NOMO-1 treated with dmso at 0.1 percent for 144 hours (cell line): ENCODE data around the gene SERP2.

Source experiments
- DNase-seq: peaks from one replicate; lab custom pipeline; 2025; ENCODE audit not compliant: unreplicated experiment; lab: John Stamatoyannopoulos, UW

SERP2 gene

DNA sequence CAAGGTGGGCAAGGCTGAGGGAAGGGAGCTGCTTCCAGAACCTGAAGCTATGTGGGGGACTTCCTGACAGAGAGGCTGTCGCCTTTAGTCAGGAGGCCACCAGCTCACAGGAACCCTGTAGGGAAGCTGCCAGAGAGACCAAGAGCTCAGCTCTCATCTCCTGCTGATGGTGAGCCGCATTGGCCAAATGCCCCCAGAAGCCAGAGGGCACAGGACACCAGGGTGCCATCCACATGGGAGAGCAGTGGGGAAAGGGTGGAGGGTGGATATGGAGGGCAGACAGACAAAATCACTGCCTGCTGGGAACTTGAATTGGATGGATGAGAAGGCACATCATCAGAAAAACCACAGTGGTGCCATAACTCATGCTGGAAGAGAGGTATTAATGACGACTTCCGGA is 36.0 kb downstream of the SERP2 start:
- no peak for DNase-seq

DNA sequence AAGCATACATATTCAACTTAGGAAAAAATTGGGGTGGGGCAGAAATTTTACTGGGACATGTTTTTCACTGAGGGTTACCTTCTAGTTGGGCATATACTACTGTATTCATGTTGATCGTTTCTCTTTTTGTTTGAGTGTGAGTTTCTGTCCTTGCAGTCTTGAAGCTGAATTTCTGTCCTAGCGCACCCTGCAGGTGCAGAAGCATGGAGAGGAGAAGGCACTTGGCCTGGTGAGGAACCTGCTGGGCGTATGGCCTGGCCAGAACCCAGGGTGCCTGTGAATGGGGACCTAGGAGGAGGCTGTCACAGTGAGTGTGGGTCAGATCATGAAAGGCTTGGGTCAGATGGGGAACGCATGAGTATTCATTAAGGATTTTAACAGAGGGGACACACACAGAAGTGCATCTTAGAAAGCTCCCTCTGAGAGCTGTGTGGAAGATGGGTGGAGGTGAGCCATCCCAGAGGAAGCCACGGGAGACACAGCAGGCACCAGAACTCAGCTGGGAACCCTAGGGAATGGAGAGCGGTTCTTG is 36.8 kb downstream of the SERP2 start:
- DNase-seq = no peak

DNA sequence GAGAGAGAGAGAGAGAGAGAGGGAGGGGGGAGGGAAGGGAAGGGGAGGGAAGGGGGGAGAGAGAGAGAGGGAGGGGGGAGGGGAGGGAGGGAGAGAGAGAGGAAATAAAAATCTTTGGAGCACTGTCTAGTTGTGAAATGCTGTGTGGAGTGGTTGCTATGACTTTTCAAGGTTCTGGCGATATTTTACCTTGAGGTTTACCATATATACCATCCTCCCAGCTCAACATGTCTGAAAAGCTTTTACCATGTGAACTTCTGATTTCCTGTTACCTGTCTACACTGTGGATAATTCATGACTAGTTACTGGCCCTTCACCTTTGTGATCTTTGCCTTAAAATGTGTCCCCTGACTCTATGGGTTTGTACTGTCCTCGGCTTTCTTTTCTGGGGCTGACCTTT is 38.2 kb downstream of the SERP2 start:
- no peak for DNase-seq

DNA sequence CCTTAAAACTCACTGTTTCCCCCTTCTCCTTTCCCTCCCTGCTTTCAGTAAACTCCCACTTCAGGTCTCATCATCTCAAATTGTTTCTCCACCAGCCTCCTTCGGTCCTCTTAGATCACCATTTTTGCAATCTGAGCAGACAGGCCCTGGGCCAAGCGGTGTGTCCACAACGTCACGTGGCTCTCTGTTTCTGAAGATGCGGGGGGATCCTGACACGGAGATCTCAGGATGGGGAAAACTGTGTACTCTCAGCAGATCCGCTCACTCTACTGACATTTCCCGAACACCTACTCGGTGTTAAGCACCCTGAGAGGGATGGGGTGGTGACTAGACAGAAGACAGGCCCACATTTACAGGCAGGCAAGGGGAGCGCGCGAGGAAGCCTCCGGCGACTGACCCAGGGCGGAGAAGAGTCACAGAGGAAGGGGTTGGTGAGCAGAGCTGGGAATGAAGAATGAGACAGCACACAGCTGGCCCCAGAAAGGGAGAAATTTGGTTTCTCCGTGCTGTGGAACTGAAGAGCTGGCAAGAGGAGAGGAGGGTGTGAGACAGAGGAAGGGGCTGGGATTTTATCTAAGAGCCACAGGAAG is 38.8 kb downstream of the SERP2 start:
- DNase-seq = no peak

DNA sequence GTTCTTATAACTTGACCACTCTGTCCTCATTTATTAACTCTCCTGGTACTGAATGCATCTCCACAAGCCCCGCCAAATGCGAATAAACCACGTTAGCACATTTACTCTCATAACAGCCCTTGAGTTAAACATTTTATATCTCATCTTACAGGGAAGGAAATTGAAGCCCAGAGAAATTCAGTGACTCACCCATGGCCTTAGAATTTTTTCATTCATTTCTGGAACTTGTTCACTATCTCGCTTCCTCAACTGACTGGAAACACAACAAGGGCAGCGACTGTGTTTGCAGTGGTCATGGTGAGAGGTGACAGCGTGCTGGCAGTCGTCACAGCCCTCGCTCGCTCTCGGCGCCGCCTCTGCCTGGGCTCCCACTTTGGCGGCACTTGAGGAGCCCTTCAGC is 39.5 kb downstream of the SERP2 start:
- DNase-seq = no peak

DNA sequence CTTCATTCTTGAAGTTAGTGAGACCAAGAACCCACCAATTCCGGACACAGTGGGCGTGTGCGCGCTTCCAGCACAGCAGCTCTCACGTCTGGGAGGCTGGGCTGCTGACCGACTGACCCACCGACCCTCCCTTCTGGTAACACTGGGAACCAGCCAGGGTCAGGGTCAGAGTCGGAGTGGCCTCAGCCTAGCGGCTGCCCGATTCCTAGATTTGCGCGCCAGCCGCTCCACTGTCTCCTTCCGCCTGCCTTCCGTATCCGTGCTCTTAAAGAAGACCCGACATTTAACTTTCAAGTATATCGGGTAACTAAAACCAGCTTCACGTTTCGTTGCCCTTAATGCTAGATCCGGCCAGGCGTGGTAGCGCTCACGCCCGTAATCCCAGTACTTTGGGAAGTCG is 41.1 kb downstream of the SERP2 start:
- DNase-seq = no peak

DNA sequence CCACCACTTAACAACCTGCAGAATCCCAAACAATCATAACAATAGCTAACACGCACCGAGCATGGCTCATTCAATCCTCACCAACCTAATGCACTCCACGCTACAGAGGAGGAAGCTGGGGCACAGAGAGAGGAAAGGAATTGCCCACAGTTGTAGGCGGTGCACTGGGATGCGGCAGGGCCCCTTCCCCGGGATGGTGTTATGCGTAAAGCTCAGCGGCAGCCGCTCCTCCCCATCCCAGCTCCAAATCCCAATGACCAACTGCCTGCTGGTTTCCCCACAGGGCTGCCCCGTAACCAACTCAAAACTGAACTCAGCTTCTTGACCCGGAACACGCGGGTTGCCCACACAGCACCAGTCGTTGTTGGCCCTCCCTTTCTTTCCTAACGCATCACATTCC is 42.2 kb downstream of the SERP2 start:
- no peak for DNase-seq

DNA sequence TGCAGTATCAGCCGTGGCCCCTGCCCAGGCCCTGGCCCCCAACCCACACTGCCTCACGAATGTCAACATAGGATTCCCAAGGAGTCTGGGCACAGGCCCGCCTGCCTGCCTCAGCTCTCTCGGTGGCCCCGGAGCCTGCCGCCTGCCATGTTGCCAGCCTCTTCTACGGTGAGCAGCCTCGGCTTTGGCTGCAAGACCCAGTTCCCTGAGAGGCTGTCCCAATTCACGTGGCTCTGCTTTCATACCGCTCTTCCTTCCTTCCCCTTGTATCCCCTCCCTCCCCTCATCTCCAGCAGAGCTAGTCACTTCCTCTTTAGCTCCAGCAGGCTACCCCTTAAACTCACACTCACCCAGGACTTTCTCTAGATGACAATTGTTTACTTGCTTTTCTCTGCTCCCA is 42.7 kb downstream of the SERP2 start:
- DNase-seq = peak; percentile 90

DNA sequence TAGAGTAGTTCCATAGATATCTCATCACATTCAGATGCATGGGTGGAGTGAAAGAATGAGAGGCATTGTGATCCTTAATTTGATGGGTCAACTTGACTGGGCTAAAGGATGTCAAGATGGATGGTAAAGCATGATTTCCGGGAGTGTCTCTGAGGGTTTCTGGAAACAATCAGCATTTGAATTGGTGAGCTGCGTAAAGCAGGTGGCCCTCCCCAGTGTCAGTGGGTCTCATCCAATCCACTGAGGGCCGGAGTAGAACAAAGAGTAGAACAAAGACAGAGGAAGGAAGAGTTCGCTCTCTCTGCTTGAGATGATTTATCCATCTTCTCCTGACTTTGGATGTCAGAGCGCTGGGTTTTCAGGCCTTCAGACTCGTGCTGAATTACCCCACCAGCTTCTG is 43.1 kb downstream of the SERP2 start:
- no peak for DNase-seq

DNA sequence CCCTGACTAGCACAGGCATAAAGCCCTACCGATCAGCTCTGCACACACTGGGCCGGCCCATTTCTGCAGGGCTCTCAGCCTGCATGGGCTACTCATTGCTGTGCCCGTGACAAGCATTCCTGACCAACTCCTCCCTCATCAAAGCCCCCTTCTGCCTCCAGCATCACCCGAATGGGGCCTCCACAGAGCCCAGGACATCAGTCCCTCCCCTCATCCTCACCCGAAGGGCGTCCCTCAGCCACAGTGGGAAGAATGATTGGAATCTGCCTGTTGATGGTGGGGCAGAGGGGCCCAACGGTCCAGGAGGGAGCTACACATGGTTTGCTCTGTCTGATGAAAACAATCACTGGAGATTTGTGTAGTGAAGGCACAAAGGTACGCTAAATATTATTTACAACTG is 43.8 kb downstream of the SERP2 start:
- no peak for DNase-seq

DNA sequence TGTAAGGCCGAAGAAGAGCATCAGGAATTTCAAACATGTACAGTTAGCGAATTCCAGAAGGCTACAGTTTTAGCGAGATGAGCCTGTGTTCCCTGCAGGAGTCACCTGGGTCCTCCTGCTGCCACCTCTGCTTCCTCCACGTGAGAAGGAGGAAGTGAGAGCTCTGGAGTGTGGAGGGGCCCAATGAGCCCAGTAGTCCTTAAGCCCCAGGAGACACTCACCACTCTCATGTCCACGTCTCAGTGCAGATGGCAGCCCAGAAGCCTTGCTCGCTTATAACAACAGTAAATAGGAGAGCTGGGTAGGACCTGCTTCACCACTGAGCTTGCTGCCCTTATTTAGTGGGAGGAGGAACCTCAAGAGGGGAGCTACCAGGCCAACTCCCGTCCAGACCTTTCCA is 44.3 kb downstream of the SERP2 start:
- no peak for DNase-seq

DNA sequence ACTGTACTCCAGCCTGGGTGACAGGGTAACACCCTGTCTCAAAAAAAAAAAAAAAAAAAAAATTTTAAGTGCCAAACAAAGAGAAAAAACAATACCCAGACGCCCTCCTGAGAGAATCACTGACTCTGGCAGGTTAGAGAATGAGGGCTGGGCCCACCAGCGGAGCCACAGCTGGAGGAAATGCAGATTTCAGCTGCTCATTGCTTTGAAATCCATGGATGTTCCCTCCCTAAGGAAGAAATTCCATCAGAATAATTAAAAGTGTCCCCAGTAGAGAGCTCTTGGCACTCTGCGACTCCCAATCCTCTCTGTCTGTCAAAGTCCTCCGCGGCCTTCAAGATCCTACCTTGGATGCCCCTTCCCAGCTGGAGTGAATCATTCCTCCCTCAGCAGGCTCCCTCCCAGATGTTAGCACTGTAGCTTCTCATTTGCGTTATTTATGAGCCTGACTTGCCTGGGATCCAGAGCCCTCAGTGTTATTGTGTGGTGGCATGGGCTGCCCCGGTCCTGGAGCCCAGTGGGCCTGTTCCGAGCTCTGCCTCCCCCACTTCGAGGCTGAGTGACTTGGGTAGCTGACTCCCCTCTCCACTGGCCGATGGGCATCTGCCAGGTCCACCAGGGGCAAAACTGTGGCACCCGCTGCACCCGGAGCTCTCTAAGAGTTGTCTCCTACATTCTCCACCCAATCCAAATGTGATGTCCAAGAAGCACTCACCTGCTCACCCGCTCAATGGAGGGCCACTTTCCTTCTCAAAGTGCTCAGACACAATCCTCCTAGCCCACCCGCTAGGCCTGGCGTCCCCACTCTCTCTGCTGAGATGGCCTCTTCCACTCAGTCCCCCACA is 47.0 kb downstream of the SERP2 start:
- DNase-seq = no peak

DNA sequence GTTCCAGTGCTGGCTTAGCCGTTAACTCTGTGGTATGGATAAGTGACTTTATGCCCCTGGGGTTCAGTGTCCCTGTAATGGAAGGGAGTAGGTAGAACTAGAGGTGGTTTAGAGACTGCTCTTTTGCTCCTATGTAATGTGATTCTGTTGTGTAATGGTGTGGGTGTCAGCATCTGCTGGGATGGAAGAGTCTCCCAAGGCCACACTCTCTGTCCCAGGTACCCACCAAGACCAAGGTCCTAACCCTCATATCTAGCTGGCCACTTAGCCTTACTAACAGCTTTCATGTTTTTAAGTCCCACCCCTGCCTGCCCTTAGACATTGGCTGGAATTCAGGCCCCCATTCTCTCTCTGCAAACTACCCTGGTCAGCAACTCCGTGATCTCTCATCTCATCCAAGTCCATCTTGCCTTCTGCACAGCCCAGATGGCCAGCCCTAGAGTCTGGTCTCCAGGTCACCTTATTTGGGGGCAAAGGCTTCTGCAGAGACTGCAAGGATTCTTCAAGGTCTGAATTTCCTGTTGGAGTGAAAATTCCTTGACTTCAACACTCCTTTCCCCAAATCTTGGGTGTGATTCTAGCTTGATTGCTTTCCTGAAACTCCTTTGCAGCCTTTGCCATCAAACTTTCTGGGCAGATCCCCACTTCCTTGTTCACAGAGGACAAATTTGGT is 48.4 kb downstream of the SERP2 start:
- no peak for DNase-seq

DNA sequence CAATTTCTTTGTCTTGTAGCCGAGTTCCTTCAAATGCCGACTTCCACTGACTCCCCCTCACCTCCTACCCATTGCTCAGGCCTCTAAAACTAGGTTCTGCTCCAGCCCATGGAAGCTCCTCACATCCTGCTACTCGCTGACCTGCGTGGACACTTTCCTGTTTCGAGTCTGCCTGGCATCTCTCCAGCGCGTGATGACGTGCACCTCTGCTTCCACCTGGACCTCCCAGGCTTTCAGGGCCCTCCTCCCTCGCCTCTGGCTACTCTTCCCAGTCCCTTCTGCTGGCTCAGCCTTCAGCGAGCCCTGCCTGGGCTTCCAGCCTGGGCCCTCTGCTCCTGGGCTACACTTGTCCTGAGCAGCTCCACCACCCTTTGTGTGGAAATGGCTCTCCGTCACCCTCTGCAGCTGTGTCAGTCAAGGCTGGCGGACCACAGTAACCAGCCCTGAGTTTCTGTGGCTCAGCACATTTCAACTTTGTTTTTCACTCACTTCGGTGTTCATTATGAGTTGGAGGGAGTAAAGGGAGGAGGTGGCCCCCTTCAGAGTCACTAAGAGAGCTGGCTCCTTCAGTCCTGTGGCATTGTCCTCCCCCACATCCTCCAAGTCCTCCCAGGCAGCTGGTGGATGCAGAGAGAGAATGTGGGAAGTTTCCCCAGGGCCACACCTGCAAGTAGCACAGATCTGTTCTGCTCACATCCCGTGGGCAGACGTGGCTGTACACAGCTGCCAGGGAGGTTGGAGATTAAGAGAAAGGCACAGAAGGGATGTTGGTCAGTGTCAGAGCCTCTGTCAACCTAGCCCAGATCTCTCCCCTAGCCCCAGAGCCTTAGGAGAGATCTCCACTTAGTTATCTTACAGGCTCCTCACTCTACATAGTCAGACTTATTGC is 49.4 kb downstream of the SERP2 start:
- no peak for DNase-seq

DNA sequence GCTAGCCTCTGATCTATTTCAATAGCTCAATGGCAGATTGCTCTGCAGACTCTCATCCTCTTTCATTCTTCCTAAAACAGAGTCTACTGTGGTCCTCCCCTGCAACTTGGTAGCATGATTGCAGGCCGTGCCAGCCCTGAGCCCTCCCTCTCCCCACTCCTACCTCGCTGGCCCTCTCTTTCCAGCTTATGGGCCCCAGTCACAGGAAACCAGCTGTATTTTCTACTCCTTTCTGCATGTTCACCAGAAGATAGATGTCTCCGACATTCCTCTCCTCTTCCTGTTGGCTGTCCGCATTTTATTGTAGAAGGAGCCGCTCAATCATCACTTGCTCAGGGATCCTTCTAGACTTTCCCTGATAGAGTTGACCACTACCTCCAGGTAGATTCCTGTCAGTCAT is 50.2 kb downstream of the SERP2 start:
- DNase-seq = no peak

DNA sequence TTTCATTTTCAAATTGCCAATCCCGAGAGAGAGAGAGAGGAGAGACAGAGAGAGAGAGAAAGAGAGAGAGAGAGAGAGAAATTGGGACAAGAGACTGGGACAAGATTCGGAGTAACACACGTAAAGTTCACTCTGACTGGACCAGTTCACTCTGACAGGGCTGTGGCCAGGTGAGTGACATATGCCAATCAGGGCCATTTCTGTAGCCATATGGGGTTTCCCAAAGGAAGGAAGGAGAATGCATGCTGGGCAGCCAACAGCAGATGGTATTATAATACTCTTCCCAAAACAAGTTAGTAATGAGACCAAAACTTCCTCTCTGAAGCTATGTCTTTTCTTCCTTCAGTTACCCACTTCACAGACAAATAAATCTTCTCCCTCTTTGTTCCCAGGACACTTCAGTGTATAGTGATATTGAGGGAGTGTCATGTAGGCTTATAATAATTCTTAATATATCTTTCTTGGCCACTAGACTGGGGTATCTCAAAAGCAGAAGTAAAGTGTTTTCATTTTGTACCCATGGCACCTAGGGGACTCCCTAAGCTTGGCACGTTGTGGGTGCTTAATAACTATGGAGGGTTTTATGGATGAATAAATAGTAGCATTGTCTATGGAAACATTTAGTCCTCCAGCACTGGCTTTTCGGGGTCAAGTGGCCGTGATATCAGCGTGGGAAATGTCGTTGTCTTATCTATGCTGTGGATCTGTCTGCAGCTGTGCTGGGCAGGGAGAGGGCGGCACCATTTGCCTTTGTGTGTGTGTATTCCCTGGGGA is 51.6 kb downstream of the SERP2 start:
- no peak for DNase-seq

DNA sequence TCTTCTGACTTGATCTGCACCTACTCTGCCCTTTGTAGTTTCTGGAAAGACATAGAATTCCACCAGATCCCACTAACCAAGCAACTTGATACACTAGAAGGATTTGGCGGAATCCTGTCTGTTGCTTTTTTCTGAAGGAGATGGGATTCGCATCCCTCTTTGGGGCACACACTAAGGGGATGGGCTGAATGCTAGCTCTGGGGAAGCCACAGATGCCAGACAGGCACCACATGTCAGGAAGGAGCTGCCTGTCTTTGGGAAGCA is 52.1 kb downstream of the SERP2 start:
- no peak for DNase-seq

DNA sequence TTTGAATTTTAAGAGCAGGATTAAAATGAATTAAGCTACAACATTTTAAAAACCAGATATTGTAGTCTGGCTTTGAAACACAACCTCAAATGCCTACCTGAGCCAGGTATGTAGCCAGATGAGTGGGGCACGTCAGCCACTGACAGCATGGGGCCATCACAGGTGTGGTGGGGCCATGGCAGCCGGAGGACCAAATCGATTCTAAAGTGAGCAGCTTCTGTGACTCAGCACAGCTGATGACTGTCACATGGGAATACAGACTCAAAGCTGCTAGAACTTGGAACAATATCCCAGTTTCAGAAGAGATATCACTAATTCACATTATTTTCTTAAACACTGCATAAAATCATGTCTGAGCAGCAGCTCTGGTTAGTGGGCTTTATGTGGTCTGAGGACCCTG is 52.8 kb downstream of the SERP2 start:
- no peak for DNase-seq

DNA sequence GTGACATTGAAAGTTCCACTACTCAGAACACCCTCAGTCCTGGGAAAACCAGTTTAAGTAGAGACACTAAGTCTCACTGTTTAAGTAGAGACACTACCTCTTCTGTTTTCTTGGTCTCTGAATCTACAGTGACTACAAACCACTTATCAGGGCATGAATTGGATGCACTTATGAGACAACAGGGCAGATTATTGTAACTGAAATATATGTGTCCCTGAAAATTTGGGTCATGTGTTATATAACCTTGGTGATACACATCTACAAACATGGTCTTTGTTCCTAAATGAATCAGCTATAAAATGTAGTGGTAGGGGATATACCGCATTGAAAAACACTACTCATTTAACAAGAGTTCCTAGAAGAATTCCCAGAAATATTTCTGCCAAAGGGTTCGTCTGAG is 55.7 kb downstream of the SERP2 start:
- DNase-seq = no peak

DNA sequence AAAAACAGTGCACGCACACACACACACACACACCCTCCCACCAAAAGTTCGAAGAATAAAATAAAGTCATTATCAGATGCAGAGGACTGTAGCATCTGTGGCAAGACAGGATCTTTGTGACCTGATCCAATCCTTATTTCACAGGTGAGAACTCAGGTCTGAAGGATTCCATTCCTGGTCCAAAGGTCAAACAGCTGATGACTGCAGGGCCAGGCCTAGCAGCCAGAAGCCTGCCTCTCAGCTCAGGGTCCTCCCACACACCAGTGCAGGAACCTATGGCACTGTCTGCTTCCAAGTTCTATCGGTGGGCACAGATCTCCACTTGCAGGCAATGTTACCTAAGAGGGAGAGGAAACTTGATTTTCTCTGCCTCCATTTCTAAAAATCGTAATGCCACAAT is 57.5 kb downstream of the SERP2 start:
- DNase-seq = no peak

DNA sequence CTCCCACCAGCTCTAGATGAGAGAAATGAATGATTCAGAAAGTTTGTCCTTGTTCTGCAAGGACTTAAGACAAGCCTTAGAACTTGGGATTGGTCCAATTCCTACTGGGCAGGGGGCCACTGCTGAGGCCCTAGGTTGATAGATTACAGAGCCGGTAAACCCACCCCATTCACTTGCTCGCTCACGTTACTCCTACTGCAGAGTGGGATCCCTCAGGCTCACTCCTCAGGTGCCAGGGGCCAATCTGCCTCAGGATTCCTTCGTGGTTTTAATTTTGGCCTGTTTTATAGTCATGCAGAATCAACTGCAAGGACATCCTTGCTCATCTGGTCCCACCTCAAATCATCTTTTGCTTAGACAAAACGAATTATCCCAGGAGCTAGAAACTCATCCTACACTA is 59.0 kb downstream of the SERP2 start:
- DNase-seq = no peak
